ENCODE measurements around the gene RANBP3.

DNA sequence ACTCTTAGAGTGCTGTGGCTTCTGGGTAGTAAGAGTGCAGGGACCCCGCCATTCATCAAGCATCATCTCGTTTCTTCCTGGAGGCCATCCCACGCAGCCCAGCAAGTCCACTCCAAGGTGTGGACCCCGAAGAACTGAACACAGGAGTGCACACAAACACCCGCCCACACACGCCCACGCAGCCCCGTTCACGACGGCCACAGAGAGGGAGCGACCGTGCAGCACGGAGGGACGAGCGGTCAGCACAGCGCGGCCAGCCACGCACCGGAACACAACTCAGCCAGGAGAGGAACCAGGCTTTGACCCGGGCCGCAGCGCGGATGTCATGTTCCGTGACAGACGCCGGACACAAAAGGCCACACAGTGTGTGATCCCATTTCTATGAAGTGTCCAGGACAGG, 18.2 kb upstream of the RANBP3 start:
- TF ChIP-seq, protein P1, sequence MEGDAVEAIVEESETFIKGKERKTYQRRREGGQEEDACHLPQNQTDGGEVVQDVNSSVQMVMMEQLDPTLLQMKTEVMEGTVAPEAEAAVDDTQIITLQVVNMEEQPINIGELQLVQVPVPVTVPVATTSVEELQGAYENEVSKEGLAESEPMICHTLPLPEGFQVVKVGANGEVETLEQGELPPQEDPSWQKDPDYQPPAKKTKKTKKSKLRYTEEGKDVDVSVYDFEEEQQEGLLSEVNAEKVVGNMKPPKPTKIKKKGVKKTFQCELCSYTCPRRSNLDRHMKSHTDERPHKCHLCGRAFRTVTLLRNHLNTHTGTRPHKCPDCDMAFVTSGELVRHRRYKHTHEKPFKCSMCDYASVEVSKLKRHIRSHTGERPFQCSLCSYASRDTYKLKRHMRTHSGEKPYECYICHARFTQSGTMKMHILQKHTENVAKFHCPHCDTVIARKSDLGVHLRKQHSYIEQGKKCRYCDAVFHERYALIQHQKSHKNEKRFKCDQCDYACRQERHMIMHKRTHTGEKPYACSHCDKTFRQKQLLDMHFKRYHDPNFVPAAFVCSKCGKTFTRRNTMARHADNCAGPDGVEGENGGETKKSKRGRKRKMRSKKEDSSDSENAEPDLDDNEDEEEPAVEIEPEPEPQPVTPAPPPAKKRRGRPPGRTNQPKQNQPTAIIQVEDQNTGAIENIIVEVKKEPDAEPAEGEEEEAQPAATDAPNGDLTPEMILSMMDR (conservative IDR thresholded peaks at IDR 0.05; ENCODE audit: low read length): no peak
- TF ChIP-seq EZH2phosphoT487 (IDR thresholded peaks at IDR 0.05; ENCODE audit: borderline replicate concordance, low read depth, low read length): no peak
